HepG2 (cell line): ENCODE data around the gene CCDC3.

Experiments
- CTCF ChIP-seq: sonication (generic); formaldehyde crosslinking; IDR thresholded peaks from 2 replicates; pipeline ENCODE4 v1.5.0; 2020; ENCODE audit warnings: mild to moderate bottlenecking, missing genetic modification reagents, moderate library complexity
- EP300 ChIP-seq, 3 experiments: sonication (generic) in 1 of 3; formaldehyde crosslinking in 1 of 3; IDR thresholded peaks; 2 replicates each; pipeline versions ENCODE4 v1.5.1 to v1.6.1; 2011 to 2020; ENCODE audit warnings: low read depth in 2 of 3, low read length in 2 of 3, borderline replicate concordance in 1 of 3, improper control_type of control experiment in 1 of 3, mild to moderate bottlenecking in 1 of 3, missing genetic modification reagents in 1 of 3, moderate library complexity in 1 of 3
- EZH2 ChIP-seq: conservative IDR thresholded peaks from 2 replicates; pipeline ENCODE4 v1.6.1; 2012; ENCODE audit warnings: mild to moderate bottlenecking, low read depth, low read length, moderate library complexity
- NFRKB ChIP-seq: fragments of 450-650 bp; IDR thresholded peaks from 2 replicates; pipeline ENCODE4 v1.6.1; 2017
- RFX5 ChIP-seq: IDR thresholded peaks from 2 replicates; pipeline ENCODE4 v1.6.1; 2011; ENCODE audit warnings: low read depth, low read length, improper control_type of control experiment
- ZNF317 ChIP-seq: sonication (generic); formaldehyde crosslinking; IDR thresholded peaks from 2 replicates; pipeline ENCODE4 v1.5.0; 2020; ENCODE audit warnings: mild to moderate bottlenecking, missing genetic modification reagents

DNA sequence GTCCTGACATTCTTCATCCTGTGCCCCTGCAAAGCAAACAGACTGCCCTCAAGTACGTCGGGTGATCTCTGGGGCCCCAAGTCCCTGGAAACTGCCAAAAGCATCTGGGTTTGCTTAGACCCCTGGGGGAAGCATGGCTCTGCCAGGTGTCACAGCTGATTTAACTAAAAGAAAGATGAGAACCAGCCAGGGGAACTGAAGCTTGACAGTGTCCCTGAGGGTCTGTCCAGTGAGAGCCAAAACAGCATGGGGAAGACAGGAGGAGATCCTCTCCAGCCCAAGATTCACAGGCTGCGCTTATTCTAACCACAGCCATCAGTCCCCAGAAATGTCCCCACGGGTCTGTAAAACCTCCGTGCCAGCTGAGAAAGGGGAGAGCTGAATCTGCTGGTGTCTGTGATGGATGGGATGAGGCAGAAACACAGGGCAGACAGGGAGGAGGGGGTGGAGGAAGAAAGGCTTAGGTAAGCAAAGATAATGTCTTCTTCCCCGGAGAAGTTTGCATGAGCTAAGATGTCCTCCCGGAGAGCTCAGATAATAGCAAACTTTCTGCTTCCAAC lies 21.3 kb downstream of the CCDC3 start:
- TF ChIP-seq CTCF (CRISPR knock-in tag) (no peak), ZNF317 (CRISPR knock-in tag) (no peak), EZH2 (no peak), RFX5 (no peak), EP300 (IDR thresholded peaks at IDR 0.05; ENCODE audit: low read depth in 2 of 2, low read length in 2 of 2) (no peak), EP300 (CRISPR knock-in tag; IDR thresholded peaks at IDR 0.05; ENCODE audit: borderline replicate concordance) (no peak), NFRKB (no peak)
